HG03354 (cell line): ENCODE measurements around the gene SH3BP5.
A peak's percentile ranks its signal among the peaks of the same experiment; 100 is the strongest.

Source experiments
- ATAC-seq: cut with Tn5 transposase; IDR thresholded peaks from one replicate; pipeline ENCODE4 v1.9.1; 2021; ENCODE audit warnings: mild to moderate bottlenecking; ENCODE audit not compliant: unreplicated experiment, poor library complexity, severe bottlenecking

The SH3BP5 gene

GRCh38 chr3:15327941-15328340 lies 4.4 kb downstream of the SH3BP5 start:
- ATAC-seq: no peak

GRCh38 chr3:15326673-15327072 lies 5.7 kb downstream of the SH3BP5 start:
- no peak for ATAC-seq

GRCh38 chr3:15326037-15326436 lies 6.3 kb downstream of the SH3BP5 start:
- ATAC-seq: no peak

GRCh38 chr3:15325228-15325627 lies 7.2 kb downstream of the SH3BP5 start:
- no peak for ATAC-seq

- ATAC-seq: no peak
Measured at GRCh38 chr3:15324379-15324808, 8.0 kb downstream of the SH3BP5 start.

DNA sequence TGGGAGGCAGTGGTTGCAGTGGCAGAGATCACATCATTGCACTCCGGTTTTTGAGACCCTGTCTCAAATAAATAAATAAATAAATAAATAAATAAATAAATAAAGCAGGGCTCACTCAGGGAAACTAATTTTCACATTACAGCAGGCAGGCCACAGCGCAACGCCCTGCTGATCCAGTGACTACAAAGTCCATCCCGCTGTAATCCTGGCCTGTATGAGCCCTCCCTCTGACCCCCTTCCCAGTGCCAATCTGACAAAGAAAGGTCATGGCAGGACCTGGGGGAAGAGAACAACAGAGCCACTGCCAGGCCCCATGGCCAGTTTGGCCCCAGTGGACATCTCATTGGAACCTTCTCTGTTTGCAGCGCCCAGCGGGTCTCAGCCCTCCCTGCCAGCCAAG lies 9.3 kb downstream of the SH3BP5 start:
- no peak for ATAC-seq

GRCh38 chr3:15321349-15321748 lies 11.0 kb downstream of the SH3BP5 start:
- no peak for ATAC-seq

- ATAC-seq: no peak
Measured at GRCh38 chr3:15319575-15319974, 12.8 kb downstream of the SH3BP5 start.

GRCh38 chr3:15319136-15319535 lies 13.2 kb downstream of the SH3BP5 start:
- no peak for ATAC-seq

DNA sequence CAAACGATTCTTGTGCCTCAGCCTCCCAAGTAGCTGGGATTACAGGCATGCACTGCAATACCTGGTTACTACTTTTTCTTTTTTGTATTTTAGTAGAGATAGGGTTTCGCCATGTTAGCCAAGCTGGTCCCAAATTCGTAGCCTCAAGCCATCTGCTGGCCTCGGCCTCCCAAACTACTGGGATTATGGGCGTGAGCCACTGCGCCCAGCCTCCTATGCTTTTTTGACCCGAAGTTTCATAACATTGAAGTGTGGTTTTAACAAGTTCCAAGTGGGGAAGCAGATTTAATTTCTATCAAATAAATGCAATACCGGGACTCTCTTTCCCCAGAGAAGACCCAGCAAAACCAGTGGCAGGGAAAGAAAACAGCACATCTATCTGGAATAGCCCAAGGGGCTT lies 13.7 kb downstream of the SH3BP5 start:
- ATAC-seq: no peak

GRCh38 chr3:15316998-15317435 lies 15.4 kb downstream of the SH3BP5 start:
- ATAC-seq: no peak

GRCh38 chr3:15315003-15315402 lies 17.4 kb downstream of the SH3BP5 start:
- no peak for ATAC-seq

GRCh38 chr3:15314276-15314675 lies 18.1 kb downstream of the SH3BP5 start:
- ATAC-seq: no peak

- ATAC-seq: no peak
Measured at GRCh38 chr3:15313461-15313860, 18.9 kb downstream of the SH3BP5 start.

- ATAC-seq: no peak
Measured at GRCh38 chr3:15312550-15312949, 19.8 kb downstream of the SH3BP5 start.

DNA sequence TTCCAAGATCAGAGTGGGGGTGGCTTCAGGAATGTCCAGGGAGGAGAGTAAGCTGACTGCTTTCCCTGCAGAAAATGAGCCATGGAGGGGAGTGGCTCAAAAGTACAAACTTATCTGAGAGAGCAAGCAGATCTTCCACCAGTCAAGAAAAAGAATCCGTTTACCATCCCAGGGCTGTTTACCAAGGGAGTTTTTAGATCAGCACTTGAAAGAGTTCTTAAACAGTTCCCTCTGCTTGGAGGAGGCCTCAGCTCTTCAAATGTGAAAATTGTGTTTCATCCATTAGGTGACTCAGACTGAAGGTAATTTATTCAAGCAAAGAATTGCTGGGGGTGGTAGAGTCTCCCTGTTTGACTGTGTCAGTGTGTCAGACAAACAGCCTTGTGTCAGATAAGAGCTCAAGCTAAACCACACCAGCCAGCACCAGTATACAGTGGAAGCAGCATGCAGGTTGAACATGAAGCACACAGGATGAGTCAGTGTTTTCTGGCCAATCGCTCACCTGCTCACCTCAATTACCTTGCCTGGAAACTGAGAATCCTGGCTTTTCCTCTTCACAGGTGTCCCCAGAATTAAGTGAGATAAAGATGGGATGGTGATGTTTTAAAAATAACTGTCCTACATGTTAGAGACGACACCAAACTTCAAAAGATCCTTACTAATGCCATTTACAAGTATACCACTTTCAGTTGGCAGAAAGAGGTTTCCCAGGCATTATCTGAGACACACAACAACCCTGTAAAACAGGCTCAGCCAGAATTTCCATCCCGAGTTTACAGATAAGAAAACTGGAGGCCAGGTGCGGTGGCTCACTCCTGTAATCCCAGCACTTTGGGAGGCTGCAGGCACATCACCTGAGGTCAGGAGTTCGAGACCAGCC lies 21.7 kb downstream of the SH3BP5 start:
- peak; percentile 91 for ATAC-seq

DNA sequence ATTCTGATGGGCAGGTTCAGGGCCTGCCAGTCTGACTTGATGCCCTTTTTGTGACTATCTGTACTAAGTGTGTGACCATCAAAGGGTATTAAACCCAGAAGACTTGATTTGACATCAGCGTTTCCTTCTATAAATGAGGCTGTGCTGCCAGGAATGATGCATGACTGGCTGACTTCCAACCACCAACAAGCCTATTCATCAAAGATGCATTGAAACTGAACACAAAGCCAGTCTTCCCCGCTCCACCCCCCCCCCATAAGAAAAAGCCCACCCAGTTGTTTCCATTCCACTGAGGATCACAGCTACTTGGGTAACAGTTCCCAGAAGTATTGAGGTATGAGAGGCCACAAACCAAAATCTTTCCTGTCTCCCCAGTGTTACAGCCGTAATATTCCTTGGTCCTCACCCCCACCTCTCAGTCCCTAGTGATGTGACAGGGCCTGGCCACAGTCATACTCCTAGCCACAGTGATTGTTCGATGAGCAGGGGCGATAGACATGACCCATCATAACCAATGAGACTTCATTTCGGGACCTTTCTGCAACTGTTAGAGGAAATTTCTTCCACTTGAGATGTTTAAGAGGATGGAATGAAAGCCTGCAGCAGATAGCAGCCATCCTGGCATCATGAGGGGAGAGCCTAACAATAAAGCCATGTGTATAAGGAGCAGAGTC lies 22.6 kb downstream of the SH3BP5 start:
- no peak for ATAC-seq

- no peak for ATAC-seq
Measured at GRCh38 chr3:15307580-15307979, 24.8 kb downstream of the SH3BP5 start.

DNA sequence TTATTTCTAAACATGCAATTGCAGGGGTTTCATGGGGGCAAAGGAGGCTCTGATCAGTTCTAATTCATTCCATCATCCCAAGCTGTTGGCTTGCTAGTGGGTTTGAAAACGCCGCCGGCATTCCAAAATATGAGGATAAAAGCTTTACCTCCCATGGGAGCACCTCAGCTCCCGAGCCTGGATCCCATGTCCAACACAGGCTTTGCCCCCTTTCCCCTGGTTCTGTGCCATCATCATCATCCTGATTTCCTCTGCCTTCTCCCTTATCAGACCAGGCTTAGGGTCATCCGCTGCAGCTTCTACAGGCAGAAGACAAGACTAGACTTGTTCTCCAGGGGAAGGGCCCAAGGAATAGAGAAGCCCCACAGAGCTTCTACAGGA lies 25.4 kb downstream of the SH3BP5 start:
- ATAC-seq: no peak

DNA sequence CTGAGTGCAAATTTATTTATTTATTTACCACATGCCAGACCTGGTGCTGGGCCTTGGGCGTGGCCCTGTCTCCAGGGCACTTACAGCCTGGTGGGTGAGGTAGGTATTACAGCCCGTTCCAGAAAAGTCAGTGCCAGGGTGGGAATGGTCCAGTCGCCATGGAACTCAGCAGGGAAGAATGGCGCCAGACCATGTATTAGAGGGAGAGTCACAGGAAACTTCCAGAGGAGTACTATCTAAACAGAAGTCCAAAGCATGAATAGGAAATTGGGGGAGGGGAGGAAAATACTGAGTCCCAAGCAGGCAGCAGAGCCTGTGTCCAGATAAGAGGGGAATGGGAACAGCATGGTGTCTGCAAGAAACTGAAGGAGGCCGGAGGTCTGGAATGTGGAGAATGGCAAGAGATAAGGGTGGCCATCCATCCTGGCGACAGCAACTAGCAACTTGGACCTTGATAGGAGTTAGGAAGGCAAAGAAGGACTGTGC lies 27.0 kb downstream of the SH3BP5 start:
- no peak for ATAC-seq

- ATAC-seq: no peak
Measured at GRCh38 chr3:15303728-15304127, 28.7 kb downstream of the SH3BP5 start.
